HUDEP-2 (cell line): ENCODE measurements around the gene HOXD9.

Experiments
- DNase-seq, 76 experiments: peaks; one replicate each; lab custom pipeline; 2025; ENCODE audit not compliant: unreplicated experiment in 76 of 76; lab: John Stamatoyannopoulos, UW

The HOXD9 gene

GRCh38 chr2:176135035-176135440 lies 12.5 kb downstream of the HOXD9 start:
- no peak for DNase-seq

GRCh38 chr2:176136374-176137251 lies 14.1 kb downstream of the HOXD9 start:
- DNase-seq = no peak

- DNase-seq = no peak
These were observed 14.7 kb downstream of the HOXD9 start for GRCh38 chr2:176137252-176137580.

GRCh38 chr2:176137906-176138305 lies 15.4 kb downstream of the HOXD9 start:
- DNase-seq = no peak

- DNase-seq = no peak
These were observed 16.0 kb downstream of the HOXD9 start for GRCh38 chr2:176138526-176138922.

GRCh38 chr2:176138923-176139660 lies 16.6 kb downstream of the HOXD9 start:
- no peak for DNase-seq

- no peak for DNase-seq
These were observed 17.4 kb downstream of the HOXD9 start for GRCh38 chr2:176139661-176140512.

GRCh38 chr2:176140513-176141317 lies 18.2 kb downstream of the HOXD9 start:
- peak in 64 of 76 experiments; percentile 5 to 77 (median 47) for DNase-seq

GRCh38 chr2:176142281-176142680 lies 19.8 kb downstream of the HOXD9 start:
- no peak for DNase-seq

- no peak for DNase-seq
These were observed 22.8 kb downstream of the HOXD9 start for GRCh38 chr2:176145085-176145969.

GRCh38 chr2:176146101-176146500 lies 23.6 kb downstream of the HOXD9 start:
- DNase-seq = no peak

- no peak for DNase-seq
These were observed 24.1 kb downstream of the HOXD9 start for GRCh38 chr2:176146645-176147044.

GRCh38 chr2:176147210-176147799 lies 24.8 kb downstream of the HOXD9 start:
- DNase-seq = no peak

- DNase-seq = no peak
These were observed 25.4 kb downstream of the HOXD9 start for GRCh38 chr2:176147800-176148496.

GRCh38 chr2:176148751-176149421 lies 26.4 kb downstream of the HOXD9 start:
- DNase-seq = no peak

GRCh38 chr2:176149481-176149938 lies 27.0 kb downstream of the HOXD9 start:
- no peak for DNase-seq

GRCh38 chr2:176149939-176150583 lies 27.5 kb downstream of the HOXD9 start:
- no peak for DNase-seq
